H1 (cell line): ENCODE data around the gene L3MBTL3.

Experiments
- ASH2L ChIP-seq: fragments of 200-600, 300-600 bp; sonication (generic); IDR thresholded peaks from one replicate; pipeline ENCODE4 v1.7.1; 2017; ENCODE audit warnings: low read length
- CTBP2 ChIP-seq: IDR thresholded peaks from 2 replicates; pipeline ENCODE4 v1.7.0; 2011; ENCODE audit warnings: borderline replicate concordance, mild to moderate bottlenecking, moderate library complexity, mixed read lengths, low read length; ENCODE audit not compliant: insufficient read depth, insufficient read length
- EP300 ChIP-seq, 2 experiments: IDR thresholded peaks; 1 replicate in 1 of 2; 2 replicates in 1 of 2; pipeline ENCODE4 v1.6.1; 2011 to 2012; ENCODE audit warnings: low read depth in 2 of 2, low read length in 2 of 2, mild to moderate bottlenecking in 2 of 2, borderline replicate concordance in 1 of 2, inconsistent platforms in 1 of 2, moderate library complexity in 1 of 2
- EZH2 ChIP-seq: fragments of 200-600 bp; sonication (generic); IDR thresholded peaks from 2 replicates; pipeline ENCODE4 v1.7.1; 2012; ENCODE audit warnings: low read depth, mild to moderate bottlenecking, moderate library complexity, low read length, inconsistent platforms; ENCODE audit not compliant: severe bottlenecking
- JUND ChIP-seq: IDR thresholded peaks from 2 replicates; pipeline ENCODE4 v1.6.1; 2011; ENCODE audit warnings: mild to moderate bottlenecking, improper control_type of control experiment, low read length
- NRF1 ChIP-seq: IDR thresholded peaks from 2 replicates; pipeline ENCODE4 v1.6.1; 2011; ENCODE audit warnings: mild to moderate bottlenecking, low read depth, low read length, improper control_type of control experiment
- PHF8 ChIP-seq: fragments of 200-600 bp; sonication (generic); conservative IDR thresholded peaks from 2 replicates; pipeline ENCODE4 v1.7.1; 2012; ENCODE audit warnings: low read depth, mild to moderate bottlenecking, inconsistent platforms, low read length, moderate library complexity
- POLR2A ChIP-seq, 2 experiments: IDR thresholded peaks; 1 replicate in 1 of 2; 2 replicates in 1 of 2; pipeline ENCODE4 v1.6.1; 2011; ENCODE audit warnings: low read depth in 2 of 2, low read length in 2 of 2, mild to moderate bottlenecking in 2 of 2; ENCODE audit errors: control extremely low read depth in 1 of 2
- RFX5 ChIP-seq: IDR thresholded peaks from 2 replicates; pipeline ENCODE4 v1.6.1; 2011; ENCODE audit warnings: low read depth, low read length, improper control_type of control experiment, borderline replicate concordance
- TAF7 ChIP-seq: optimal IDR thresholded peaks from 2 replicates; pipeline ENCODE3; 2011; ENCODE audit warnings: low read depth, mild to moderate bottlenecking, inconsistent platforms, low read length, moderate library complexity, borderline replicate concordance
- TEAD4 ChIP-seq: IDR thresholded peaks from 2 replicates; pipeline ENCODE4 v1.6.1; 2012; ENCODE audit warnings: low read depth, low read length, inconsistent platforms, mixed read lengths
- TF ChIP-seq, protein P1 (sequence below), 3 experiments: IDR thresholded peaks; 1 replicate in 2 of 3; 2 replicates in 1 of 3; pipeline versions ENCODE4 v1.5.1 to v1.6.1; 2011; ENCODE audit warnings: low read length in 3 of 3, mild to moderate bottlenecking in 3 of 3, inconsistent platforms in 2 of 3, low read depth in 1 of 3, moderate library complexity in 1 of 3; ENCODE audit not compliant: insufficient read depth in 1 of 3; ENCODE audit errors: control extremely low read depth in 1 of 3
- TF ChIP-seq, protein P2 (sequence below): IDR thresholded peaks from 2 replicates; pipeline ENCODE4 v1.6.1; 2011; ENCODE audit warnings: low read length, improper control_type of control experiment

DNA sequence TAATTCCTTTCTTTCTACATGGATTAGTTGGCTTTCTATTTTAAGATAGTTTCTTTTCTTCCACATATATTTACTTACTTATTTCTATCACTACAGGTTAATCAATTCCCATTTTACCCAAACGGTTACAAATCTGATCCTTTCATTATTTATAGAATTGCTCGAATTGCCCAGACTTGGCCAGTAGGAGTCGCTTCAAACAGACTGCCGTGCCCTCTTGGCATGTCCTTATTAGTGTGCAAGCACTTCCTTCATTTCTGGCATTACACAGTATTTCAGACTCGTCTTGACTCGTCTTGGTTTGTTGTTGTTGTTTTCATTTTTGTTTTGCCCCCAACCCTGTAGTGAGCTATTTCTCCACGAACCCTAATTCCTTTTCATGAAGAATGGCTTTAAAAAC is 129.8 kb downstream of the L3MBTL3 start:
- TF ChIP-seq RFX5 (no peak), POLR2A (IDR thresholded peaks at IDR 0.05; ENCODE audit: control extremely low read depth in 1 of 2, low read depth in 2 of 2, low read length in 2 of 2) (no peak), TAF7 (no peak), EZH2 (no peak), JUND (no peak), NRF1 (no peak), ASH2L (no peak), TEAD4 (no peak), EP300 (IDR thresholded peaks at IDR 0.05; ENCODE audit: borderline replicate concordance in 1 of 2, low read depth in 2 of 2, low read length in 2 of 2) (no peak), PHF8 (no peak), CTBP2 (no peak)
- TF ChIP-seq, protein P1, sequence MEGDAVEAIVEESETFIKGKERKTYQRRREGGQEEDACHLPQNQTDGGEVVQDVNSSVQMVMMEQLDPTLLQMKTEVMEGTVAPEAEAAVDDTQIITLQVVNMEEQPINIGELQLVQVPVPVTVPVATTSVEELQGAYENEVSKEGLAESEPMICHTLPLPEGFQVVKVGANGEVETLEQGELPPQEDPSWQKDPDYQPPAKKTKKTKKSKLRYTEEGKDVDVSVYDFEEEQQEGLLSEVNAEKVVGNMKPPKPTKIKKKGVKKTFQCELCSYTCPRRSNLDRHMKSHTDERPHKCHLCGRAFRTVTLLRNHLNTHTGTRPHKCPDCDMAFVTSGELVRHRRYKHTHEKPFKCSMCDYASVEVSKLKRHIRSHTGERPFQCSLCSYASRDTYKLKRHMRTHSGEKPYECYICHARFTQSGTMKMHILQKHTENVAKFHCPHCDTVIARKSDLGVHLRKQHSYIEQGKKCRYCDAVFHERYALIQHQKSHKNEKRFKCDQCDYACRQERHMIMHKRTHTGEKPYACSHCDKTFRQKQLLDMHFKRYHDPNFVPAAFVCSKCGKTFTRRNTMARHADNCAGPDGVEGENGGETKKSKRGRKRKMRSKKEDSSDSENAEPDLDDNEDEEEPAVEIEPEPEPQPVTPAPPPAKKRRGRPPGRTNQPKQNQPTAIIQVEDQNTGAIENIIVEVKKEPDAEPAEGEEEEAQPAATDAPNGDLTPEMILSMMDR (IDR thresholded peaks at IDR 0.05; ENCODE audit: control extremely low read depth in 1 of 3, insufficient read depth in 1 of 3, low read depth in 1 of 3, low read length in 3 of 3), result peak; percentile 39 to 58 (median 44)
- TF ChIP-seq, protein P2, sequence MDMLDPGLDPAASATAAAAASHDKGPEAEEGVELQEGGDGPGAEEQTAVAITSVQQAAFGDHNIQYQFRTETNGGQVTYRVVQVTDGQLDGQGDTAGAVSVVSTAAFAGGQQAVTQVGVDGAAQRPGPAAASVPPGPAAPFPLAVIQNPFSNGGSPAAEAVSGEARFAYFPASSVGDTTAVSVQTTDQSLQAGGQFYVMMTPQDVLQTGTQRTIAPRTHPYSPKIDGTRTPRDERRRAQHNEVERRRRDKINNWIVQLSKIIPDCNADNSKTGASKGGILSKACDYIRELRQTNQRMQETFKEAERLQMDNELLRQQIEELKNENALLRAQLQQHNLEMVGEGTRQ, result no peak
